ENCODE data around the gene OVCA2.

OVCA2 gene

DNA sequence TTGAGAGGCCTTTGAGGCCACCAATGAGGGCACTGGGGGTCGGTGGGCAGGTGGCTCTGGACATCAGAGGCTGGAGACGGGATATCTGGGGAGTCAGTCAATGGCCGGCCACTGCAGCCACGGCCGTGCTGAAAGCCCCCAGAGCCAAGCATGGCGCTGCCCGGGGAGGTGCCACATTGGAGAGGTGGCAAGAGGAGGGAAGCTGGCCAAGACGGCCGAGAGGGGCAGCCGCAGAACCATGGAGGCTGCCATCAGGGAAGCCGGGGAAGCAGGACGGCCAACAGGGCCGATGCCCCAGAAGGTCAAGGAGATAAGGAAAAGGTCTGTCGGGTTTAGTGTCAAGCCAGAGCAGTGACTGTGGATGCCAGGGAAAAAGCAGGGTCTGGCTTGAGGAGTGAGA lies 26.5 kb upstream of the OVCA2 start:
- no peak for DNase-seq

DNA sequence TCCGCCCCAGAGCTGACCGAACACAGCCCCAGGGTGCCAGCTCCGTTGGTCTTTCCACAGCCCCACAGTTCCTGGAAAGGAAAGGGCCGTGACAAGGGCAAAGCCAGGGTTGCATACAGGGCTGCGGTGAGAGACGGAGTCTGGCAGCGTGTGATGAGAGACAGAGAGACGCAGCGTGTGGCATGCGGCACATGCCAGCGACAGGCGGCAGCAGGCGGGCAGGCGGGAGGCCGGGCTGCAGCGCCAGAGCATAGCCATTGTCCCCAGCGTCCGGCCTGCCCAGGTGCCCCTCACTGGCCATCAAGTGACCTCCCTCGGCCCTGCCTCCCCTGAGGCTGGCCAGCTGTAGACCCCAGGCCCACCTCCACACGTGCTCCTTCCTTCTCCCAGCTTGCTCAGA lies 25.3 kb upstream of the OVCA2 start:
- DNase-seq = no peak

DNA sequence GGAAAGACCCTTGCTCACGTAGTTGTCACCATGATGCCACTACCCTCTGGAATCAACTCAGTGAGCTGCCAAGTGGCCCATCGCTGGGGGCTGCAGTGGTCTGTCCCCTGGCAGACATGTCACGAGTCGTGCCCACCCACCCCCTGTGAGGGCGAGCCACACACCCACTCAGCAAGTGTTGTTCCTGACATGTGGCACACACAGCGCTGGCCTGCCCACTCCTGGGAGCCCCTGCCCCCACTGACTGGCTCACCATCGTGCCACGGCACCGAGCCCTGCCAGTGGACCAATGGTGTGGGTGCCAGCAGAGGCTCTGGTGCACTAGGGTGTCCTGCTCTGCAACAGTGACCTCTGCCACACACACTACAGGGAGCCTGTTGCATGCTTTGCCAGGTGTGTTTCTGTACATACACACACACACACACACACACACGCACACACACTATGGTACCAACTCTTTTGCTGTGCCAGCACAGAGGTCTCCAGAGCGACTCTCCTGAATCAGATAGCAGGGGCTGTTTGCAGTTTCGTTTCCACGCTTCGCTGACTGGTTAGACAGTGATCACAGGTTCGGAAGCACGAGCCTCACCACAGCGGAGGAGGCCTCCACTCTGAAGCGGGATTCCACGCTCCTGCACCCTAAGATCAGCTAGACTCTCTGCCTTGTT lies 24.4 kb upstream of the OVCA2 start:
- no peak for DNase-seq

DNA sequence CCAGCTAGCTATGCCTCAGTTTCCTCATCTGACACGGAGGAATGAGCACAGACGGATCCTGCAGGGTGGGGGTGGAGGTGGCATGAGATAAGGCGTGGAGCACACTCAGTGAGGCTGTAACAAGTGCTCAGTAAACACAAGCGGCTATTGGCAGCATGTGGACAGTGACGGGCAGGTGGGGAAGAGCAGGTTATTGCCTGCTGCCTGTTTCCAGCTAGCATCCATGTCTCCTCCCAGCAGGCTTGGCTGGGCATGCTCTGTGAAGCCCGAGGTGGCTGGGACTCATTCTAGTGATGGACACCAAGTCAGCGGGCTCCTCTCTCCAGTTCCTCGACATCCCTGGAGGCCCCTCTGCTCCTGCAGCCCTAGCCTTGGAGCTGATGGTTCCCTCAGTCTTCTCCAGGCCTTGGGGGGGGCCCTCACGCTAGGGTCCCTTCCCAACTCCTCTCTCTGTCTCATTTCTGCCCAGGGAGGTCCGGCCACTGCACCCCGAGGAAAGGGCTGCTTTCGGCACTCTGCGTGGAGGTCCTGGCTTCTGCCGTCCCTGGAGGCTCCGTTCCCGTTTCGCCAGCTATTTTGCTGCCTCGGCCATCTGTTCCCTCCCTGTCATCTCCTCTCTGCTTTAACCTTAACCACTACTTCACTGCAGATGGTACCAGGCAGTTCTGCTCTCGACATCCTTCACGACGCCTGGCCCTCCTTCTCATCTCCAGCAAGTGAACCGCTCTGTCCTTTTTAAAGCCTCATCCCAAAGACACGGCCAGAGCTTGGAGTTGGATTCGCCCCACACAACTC lies 22.9 kb upstream of the OVCA2 start:
- no peak for DNase-seq

DNA sequence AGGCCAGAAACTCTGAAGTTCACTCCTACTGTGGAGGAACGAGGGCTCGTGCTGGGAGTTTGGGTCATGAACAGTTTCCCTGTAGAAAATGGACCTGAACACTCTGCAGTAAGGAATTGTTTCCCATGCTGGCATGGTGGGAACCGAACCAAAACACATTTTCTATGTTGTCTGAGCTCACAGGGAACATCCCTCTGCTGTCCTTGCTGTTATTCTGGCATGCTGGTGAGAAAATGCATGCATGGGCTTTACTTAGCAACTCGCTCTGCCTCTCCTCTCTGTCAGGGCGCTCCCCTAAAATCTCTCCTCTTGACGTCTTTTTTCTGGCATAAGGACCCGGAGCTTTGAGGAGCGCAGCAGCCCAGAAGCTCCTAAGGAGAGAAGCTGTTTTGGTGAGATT lies 22.1 kb upstream of the OVCA2 start:
- DNase-seq = no peak

DNA sequence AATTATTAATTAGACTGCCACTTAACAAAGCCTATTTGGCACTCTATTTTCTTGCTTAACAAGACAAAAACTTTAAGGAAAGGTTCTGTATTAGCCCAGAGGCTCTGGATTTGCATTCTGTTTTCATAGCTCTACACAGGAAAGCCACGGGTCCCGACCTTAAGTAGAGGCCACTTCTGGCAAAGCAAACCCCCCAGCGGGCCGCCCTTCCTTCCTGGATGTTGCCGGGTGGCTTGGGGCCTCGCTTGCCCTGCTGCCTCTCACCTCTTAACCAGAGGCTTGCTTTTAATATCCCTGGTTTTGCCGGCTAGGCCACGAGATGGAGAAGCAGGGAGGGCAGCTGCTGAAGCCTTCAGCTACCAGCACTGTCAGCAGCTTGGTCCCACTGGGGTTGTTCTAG lies 21.1 kb upstream of the OVCA2 start:
- no peak for DNase-seq

DNA sequence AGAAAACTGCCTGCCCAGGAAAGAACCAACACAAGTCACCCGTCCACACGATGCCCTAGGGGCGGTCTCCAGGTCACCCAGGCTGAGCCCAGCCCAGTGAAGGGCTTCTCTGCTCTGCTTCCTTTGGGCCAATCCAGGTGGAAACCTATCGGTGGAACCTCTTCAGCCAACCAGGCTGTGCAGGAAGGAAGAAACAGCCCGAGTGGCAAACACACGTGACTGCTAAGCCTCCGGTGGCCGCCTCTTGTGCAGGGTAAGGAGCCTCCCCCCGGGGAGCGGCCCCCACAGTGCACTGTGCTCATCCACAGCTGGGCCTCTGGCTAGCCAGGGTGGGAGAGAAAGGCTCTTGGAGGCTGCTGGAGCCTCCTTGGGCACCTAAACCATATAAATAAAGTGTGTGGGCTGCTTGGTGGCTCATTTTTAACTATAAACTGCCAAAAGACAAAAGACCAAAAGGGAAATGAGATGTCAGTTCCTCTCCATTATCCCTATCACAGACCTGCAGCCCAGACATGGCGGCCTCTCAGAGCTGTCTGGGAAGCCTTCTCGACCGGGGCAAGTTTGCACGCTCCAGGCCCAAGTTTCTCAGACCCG lies 19.1 kb upstream of the OVCA2 start:
- DNase-seq = peak; percentile 68

DNA sequence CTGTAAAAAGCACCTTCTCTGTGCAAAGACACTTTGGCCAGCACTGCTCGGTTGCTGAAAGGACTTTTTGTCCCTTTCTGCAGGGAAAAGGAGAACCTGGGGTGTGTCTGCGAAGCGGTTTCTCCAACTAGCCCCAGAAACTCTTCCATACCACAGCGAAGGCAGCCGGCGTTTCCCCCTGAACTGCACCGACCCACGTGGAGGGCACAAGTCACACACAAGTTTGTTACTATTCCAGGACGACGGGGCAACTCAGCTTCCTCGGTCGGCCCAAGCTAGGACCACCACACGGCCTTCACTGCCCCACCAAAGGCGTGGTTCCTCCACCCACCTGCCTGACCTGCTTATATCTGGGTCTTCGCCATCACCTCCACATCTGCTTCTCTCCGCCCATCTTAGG lies 18.6 kb upstream of the OVCA2 start:
- DNase-seq = peak; percentile 68

DNA sequence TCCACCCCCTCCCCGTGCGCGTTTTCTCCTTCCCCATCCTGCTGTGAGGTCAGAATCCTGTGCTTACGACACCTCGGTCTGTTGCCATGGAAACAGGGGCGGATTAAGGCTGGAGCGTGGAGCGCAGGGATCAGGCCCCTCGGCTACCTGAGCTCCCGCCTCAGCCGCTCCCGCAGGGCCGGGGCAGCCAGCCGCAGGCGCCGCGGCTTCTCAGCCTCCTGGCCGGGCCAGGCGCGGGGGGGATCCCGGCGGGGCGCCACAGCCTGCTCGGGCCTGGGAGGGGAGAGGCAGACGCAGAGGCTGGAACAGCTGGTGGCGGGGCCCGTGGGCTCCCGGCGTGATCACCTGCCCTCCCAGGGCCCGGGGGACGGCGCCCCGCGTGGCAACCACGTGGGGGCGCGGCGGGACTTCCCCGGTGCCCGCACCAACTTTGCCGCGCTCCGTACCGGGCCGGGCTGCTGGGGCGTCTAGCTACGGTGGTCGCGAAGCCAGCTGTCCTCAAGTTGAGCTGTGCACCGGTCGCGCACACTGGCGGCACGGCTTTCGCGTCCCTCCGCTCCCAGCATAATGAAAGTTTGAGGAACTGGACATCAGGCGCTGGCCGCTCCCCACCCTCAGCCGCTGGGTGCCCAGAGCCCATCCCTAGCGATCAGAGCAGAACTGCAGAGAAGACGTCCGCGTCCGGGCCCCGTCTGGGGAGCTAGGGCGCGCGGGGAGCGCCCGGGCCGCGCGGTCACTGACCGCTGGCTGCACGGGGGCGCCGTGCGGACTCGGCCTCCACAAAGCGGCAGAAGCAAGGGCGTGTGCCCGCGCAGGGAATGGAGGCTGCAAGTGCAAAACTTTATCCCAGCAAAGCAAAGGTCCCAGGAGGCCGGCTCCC lies 17.9 kb upstream of the OVCA2 start:
- DNase-seq = peak; percentile 77

DNA sequence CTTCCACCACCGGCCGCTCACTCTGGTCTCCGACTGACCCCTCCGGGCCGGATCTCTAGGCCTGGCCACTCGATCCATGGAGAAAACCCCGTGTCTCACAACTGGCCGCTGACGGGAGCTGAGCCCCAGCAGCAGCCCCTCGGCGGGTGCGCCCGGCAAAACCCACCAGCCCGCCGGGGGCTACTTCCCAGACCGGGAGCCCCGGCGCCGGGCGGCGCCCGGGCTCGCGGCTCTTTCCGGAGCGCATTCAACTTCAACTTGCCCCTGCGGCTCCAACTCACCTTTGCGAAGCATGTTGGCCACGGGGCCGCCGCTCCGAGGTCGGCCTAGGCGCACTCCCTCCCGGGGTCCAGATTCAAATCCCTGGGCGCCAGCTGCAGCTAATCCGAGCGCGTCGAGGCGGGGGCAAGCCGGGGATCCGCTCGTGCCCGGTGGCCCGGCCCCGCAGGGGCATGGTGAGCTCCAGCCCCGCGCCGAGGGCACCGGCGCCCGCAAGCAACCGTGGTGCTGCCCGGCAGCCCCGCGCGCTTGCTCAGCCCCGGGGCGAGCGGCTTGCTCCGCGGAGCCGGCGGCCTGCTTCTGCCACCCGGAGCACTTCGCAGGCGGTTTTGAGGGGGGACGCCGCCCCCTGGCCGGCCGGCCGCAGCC lies 17.1 kb upstream of the OVCA2 start:
- DNase-seq = peak; percentile 68

DNA sequence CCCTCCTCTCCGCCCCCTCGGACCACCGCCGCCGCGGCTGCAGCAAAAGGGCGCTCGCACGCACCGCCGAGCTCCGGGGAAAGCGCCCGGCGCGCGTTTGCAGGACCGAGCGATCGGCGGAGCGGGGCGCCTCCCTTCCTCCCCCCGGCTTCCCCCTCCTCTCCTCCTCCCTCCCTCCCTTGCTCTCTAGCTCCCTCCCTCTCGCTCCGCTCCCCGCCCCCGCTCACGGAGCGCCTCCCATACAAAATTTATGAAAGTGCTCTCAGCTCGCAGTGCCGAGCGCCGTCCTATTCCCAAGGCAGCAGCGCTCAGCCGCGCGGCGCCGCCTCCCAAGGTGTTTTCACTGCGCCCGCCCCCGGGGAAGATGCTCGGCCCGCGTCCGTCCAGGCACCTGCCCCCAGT lies 16.6 kb upstream of the OVCA2 start, which contains the start of gene RTN4RL1:
Gene RTN4RL1 (minus strand): TSS at position 115 of the 402 bp plus-strand sequence. CDS start 469 bp downstream, outside the sequence.
- peak; percentile 79 for DNase-seq

DNA sequence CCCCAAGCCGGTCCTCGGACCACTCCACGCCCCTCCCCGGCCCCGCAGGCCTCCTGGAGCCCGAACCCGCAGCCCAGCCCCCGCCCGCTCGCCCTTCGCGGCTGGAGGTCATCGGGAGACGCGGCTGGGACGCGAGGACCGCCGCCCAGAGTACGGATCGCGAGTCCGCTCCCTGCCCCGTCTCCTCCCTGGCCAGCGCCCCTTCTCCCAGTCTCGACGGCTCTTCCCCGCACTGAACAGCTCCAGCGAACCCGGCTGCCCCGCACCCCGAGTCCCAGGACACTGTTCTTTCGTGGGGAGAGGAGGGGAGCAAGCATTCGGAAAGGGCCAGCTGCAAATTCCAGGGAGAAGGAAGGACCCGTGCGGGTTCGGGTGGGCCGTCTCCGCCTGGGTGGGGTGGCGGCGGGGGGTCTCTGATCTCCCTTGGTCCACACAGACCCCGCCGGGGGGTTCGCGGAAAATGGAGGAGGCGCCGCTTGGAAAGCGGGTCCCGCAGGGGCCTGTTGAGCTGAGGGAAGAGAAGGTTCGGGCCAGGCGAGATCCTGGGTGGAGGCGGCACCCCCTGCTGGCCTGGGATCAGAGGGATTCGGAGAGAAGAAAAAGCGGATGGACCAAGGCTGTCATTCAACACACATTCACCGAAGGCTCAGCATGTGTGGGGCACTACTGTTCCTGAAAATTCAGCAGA lies 16.1 kb upstream of the OVCA2 start:
- peak; percentile 64 for DNase-seq

DNA sequence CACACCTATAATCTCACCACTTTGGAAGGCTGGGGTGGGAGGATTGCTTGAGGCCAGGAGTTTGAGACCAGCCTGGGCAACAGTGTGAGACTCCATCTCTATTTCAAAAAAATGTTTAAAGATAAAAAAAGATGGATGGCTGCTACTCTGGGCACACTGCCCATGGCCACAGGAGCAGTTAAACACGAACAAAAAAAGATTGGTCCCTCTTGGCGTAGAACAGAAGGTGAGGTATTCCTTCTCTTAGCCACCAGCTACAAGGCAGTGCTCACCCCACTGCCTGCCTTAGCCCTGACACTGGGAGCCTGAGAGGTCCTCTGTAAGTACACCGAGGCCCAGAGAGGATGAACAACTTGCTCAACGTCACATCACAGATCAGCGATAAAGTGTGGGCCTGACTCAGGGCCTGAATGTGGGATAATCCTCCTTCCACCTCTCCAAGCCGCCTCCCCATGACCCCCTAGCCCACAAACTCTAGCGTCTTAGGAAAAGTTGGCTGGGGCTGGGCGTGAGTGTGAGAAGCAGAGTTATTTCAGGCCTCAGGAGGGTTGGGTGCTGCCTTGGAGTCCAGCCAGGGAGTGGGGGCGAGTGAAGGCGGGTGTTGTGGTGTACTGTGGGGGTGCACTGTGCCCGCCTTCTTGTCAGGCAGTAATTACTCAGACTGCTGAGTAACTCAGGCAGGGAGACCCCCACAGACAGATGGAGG lies 14.1 kb upstream of the OVCA2 start:
- DNase-seq = no peak

DNA sequence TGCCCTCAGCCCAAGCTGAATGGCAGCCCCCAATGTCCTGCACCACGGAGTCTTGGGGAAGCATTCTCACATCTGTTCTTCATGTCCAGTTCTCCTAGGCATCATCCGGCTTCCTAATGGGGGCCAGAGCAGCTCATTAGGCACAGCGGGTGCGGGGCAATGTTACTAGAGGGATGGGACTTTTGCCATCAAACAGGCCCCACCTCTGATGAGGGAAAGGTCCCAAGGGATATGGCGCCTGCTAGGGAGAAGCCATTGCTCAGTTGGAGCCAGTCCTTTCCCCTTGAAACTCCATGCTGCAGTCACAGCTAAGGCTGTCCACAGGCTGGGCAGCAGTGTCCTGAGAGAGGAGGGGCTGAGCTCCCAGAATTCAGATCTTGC lies 13.6 kb upstream of the OVCA2 start:
- DNase-seq = no peak

DNA sequence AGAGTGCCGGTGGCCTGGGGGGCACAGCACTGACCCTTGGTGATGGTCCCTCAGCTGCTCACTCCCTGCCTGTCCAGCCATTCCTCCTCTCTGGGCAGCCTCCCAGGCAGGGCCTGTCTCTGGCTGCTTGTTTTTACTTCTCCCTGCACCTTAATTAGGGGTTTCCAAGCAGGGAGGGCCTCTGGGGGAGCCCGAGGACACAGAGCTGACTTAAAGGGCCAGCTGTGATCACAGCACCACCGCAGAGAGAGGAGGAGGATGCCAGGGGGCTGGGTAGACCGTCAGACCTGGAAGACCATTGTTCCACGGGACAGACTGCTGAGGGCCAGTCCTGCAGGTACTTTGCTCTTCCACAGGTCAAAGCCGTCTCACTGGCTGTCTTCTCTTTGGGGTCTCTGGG lies 13.1 kb upstream of the OVCA2 start:
- DNase-seq = no peak

DNA sequence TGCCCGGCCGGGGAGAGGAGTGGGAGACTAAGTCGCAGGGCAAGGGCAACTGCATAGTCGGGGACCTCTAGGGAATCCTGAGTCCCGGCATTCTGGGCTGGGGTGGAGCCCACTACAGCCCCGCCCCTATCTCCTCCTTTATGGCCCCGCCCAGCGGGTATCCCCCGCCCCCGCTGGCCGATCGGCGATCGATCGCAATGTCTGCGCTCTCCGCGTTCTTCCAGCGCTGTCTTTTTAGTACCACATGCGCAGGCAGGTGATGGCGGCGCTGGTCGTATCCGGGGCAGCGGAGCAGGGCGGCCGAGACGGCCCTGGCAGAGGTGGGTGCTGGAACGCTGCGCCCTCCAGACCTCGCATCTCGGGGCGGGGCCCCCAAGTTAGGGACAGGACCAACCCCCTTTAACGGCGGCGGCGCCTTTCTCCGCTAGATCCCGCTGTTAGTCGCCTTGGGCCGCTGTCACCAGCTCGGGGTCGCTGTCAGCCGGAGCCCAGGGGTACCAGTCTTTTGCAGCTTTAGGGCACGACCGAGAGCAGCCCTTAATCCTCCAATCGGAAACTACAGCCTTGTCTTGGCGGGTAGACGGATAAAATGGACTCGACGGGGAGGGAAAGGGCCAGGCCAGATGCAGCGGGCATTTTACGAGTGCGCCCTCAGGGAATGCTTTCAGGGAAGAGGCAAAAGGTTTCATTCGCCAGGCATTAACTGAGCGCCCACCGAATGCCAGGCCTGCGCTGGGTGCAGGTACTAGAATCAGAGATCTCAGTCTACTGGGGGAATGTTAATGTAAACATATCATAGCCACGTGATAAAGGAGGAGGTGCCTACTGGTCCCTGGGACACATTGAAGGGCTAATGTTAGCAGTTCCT lies 11.7 kb upstream of the OVCA2 start, which contains the start of gene DPH1:
Gene DPH1 (plus strand): TSS at position 243 of the 868 bp plus-strand sequence. CDS start 17 bp downstream, at position 260.
- peak; percentile 93 for DNase-seq

DNA sequence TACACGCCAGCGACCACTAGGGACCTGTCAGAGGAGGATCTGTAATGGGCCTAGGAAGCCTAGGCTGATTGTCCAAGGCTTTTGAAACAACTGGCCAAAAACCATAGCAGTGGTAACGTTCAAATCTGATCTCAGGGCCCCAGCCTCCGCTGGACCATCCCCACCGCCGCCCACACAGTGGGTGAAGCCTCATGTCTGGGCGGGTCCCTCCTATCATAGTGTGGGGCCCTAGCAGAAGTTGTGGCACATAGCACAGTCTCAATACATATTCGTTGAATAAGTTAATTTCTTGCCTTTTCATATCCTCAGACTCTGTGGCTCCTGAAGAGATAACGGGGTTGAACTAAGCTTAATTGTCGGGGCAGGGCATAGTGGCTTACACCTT lies 11.1 kb upstream of the OVCA2 start:
- no peak for DNase-seq

DNA sequence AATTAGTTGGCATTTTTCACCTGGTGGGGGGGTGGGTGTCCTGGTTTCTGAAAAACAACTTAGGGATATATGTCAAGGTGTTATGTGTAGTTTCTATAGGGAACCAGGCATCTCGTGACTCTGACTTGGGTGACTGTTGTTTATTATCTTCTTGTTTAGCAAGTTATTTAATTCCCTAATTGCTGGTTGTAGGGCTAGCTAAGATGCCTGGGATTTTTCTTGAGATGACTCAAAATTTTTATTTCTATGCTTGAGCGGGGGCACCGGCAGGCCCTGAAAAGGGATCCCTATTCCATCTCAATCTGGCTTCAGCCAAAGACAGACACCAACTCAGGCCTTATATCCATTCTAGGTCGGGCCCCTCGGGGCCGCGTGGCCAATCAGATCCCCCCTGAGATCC lies 8.7 kb upstream of the OVCA2 start:
- DNase-seq = no peak

DNA sequence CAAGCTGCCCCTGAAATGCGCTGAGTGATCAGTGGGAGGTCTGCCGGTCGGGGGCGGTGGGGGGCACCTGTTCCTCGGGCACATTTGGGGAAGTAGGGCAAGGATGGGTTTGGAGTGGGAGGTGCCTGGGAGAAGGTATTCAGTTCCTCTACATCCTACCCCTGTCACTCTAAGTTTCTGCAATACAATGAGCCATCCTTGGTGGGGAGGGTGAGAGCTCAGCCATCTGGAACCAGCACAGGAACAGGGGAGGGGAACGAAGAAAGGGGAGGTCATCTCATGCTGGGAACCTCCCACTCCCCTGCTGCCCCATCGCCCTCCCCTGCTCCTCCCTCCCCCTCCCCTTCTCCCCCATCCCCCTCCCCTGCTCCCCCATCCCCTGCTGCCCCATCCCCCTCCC lies 7.7 kb upstream of the OVCA2 start:
- DNase-seq = no peak

Measured in activated CD8-positive, alpha-beta memory T cell treated with anti-CD3 and anti-CD28 coated beads for 24 hours (primary cell).